Peyer's patch (tissue), 4 donors: ENCODE data around the gene PCDHGA6.
"Not testable (repeated sequence)": the region's sequence is repeated elsewhere in the genome, so short reads cannot be mapped to it uniquely, and the experiment has no call there.

Experiments used
- CTCF ChIP-seq, 6 experiments: fragments of 450-650 bp in 4 of 6; fragments of 200-600 bp in 2 of 6; sonication (generic) in 1 of 6; IDR thresholded peaks; one replicate each; pipeline ENCODE4 v1.5.1; 2017 to 2019; ENCODE audit warnings: antibody characterized with exemption in 6 of 6, mild to moderate bottlenecking in 3 of 6, moderate library complexity in 1 of 6
- POLR2A ChIP-seq, 2 donors: fragments of 450-650 bp; IDR thresholded peaks; one replicate each; pipeline ENCODE4 v1.5.1; 2017; ENCODE audit warnings: antibody characterized with exemption in 2 of 2, mild to moderate bottlenecking in 2 of 2, moderate library complexity in 2 of 2

GRCh38 chr5:141332571-141332970 is 41.1 kb upstream of the PCDHGA6 start:
- TF ChIP-seq POLR2A, CTCF (IDR thresholded peaks at IDR 0.05): not testable (repeated sequence)
